GM12891 (cell line): ENCODE results near the gene SULT6B1.

ENCODE experiments used
- POLR2A ChIP-seq: IDR thresholded peaks from 2 replicates; pipeline ENCODE4 v1.6.1; 2011; ENCODE audit warnings: low read depth, low read length, control low read depth
- POLR2AphosphoS5 ChIP-seq: IDR thresholded peaks from 2 replicates; pipeline ENCODE4 v1.6.1; 2011; ENCODE audit warnings: low read depth, low read length, control low read depth
- POU2F2 ChIP-seq: IDR thresholded peaks from 2 replicates; pipeline ENCODE4 v1.6.1; 2011; ENCODE audit warnings: low read depth, mild to moderate bottlenecking, control low read depth, low read length, moderate library complexity
- TAF1 ChIP-seq: IDR thresholded peaks from 2 replicates; pipeline ENCODE4 v1.6.1; 2011; ENCODE audit warnings: low read depth, low read length, control low read depth

DNA sequence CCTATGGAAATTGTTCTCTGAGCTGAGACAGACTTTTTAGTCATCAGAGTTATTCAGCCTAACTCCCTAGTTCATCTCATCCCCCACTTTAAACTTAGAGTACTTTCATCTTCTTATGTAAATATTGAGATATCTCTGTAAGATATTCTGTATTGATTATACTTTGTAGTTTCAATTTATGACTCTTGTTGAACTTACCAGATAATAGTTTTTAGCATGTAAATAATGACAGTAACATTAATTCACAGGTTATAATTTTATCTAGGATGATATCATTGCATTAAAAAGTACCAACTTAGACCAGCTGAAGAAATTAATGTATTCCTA is 16.9 kb downstream of the SULT6B1 start:
- TF ChIP-seq TAF1 (no peak), POLR2A (no peak), POU2F2 (no peak), POLR2AphosphoS5 (no peak)
